Adrenal gland (tissue), 12 donors: ENCODE results near the gene CAVIN4. TPM values are rescaled to one million over a fixed set of nuclear protein-coding genes. Genes with fewer than 3 reads are reported as not detected.

ENCODE experiments used
- DNase-seq, 7 donors: peaks; one replicate each; pipeline ENCODE4 v3.0.0-alpha.2; 2019 to 2020
- H3K27ac ChIP-seq, 5 donors: fragments of 200-600 bp; sonication (generic) in 4 of 5; 1 replicate in 3 of 5; 2 replicates in 2 of 5; pipeline versions ENCODE4 v1.5.1 to v1.8.0; 2016 to 2020; ENCODE audit warnings: mild to moderate bottlenecking in 1 of 5
- H3K27me3 ChIP-seq: fragments of 200-600 bp; 2 replicates; pipeline ENCODE4 v1.8.0; 2021
- H3K36me3 ChIP-seq, 2 donors: fragments of 200-600 bp; replicated peaks in 1 of 2; 1 replicate in 1 of 2; 2 replicates in 1 of 2; pipeline versions ENCODE4 v1.5.1 to v1.8.0; 2018 to 2022
- H3K4me1 ChIP-seq, 2 donors: fragments of 200-600 bp; replicated peaks in 1 of 2; 1 replicate in 1 of 2; 2 replicates in 1 of 2; pipeline versions ENCODE4 v1.5.1 to v1.8.0; 2018 to 2021
- H3K4me3 ChIP-seq, 4 donors: fragments of 200-600 bp; sonication (generic) in 3 of 4; one replicate each; pipeline ENCODE4 v1.5.1; 2016 to 2018
- H3K9me3 ChIP-seq, 3 donors: fragments of 200-600 bp; sonication (generic) in 1 of 3; replicated peaks in 1 of 3; 1 replicate in 2 of 3; 2 replicates in 1 of 3; pipeline versions ENCODE4 v1.5.1 to v1.8.0; 2016 to 2021
- CTCF ChIP-seq, 6 experiments: fragments of 450-650 bp in 4 of 6; fragments of 200-600 bp in 2 of 6; sonication (generic) in 1 of 6; IDR thresholded peaks; 1 replicate in 5 of 6; 2 replicates in 1 of 6; pipeline versions ENCODE4 v1.5.1 to v1.8.0; 2016 to 2021; ENCODE audit warnings: antibody characterized with exemption in 6 of 6, mild to moderate bottlenecking in 2 of 6, moderate library complexity in 1 of 6
- POLR2A ChIP-seq, 2 donors: fragments of 450-650 bp; IDR thresholded peaks; one replicate each; pipeline ENCODE4 v1.6.1; 2017; ENCODE audit warnings: antibody characterized with exemption in 2 of 2, mild to moderate bottlenecking in 2 of 2, moderate library complexity in 1 of 2
- WGBS, 4 donors: extraction: QIAGEN DNeasy Blood & Tissue Kit in 2 of 4; methylation state at CpG; one replicate each; pipeline versions ENCODE4 v1.1.5 to v1.1.7; 2013 to 2017; 5-methylcytosine and 5-hydroxymethylcytosine counted together
- intact Hi-C, 2 donors: fragments of 100-400 bp; cut with DNase I; formaldehyde crosslinking; loops; one replicate each; pipeline versions ENCODE4 v1.14.1 to v1.15.0; 2022 to 2023
- polyA plus RNA-seq, 3 donors: library from polyadenylated mRNA; stranded (reverse); fragments of 200-250 nt in 2 of 3; fragments of 350-450 nt in 1 of 3; fragmentation: Illumina TruSeq in 1 of 3; extraction: RNeasy Lipid Tissue Mini Kit (QIAGEN cat#74804) in 1 of 3; gene quantifications; one replicate each; pipeline ENCODE4 v1.2.3, GENCODE V29; 2013 to 2014
- total RNA-seq, 9 donors: library from RNA; depleted of rRNA in 4 of 9; stranded (reverse); fragments of >200 nt in 4 of 9; fragments of 120-200 nt in 1 of 9; fragmentation: NEBNext Ultra II Directional in 1 of 9; extraction: Animal tissue kit (Norgen Biotek cat#: 25700) in 1 of 9; gene quantifications; one replicate each; pipeline versions ENCODE4 v1.1.0 to v1.2.4, GENCODE V29; 2013 to 2023
- donor health status: healthy with polysubstance abuse.
- donor health status: Bipolar disorder and iron deficiency.
- donor health status: DM: yes; HTN: yes; CAD: no.
- donor health status: DM: no; HTN: no; CAD: no.
- donor health status: DM: no; HTN: no; CAD: no.
- donor health status: DM: yes; HTN: yes; CAD: no.

The CAVIN4 gene
- total and polyA plus RNA-seq, 12 donors = 0.07 to 0.72 (median 0.27) TPM; not detected in 4

GRCh38 chr9:100595391-100596199 lies 17.7 kb downstream of the CAVIN4 start:
- Histone ChIP-seq H3K36me3 (no peaks in the 10 kb centered on the region), H3K4me3 (no peak overlapping the region), H3K4me1 (peaks cover 2 to 5% of the 10 kb centered on the region in 2 donors), H3K27me3 (no peaks in the 10 kb centered on the region), H3K27ac (no peak overlapping the region), H3K9me3 (no peaks in the 10 kb centered on the region)
- peak in 6 of 7 donors; percentile 25 to 66 (median 52) for DNase-seq
- WGBS, 4 donors = 20 to 29% (median 24%) methylated on average over 3 of the region's 3 CpGs
- TF ChIP-seq POLR2A (IDR thresholded peaks at IDR 0.05) = no peak
- peak; percentile 83 to 94 (median 89) for TF ChIP-seq CTCF (IDR thresholded peaks at IDR 0.05)
- intact Hi-C loops = loop anchor here (10.0 kb wide), 2 partner anchors 91 to 1421 kb away; no protein-coding TSS in a partner anchor

GRCh38 chr9:100597236-100597635 lies 19.4 kb downstream of the CAVIN4 start:
- no peaks in the 10 kb centered on the region for H3K27me3 ChIP-seq
- H3K27ac ChIP-seq = no peak overlapping the region
- intact Hi-C loops = loop anchor here (10.0 kb wide), 2 partner anchors 92 to 1422 kb away; no protein-coding TSS in a partner anchor
- H3K4me1 ChIP-seq = peaks cover 2 to 5% of the 10 kb centered on the region in 2 donors
- WGBS, 4 donors = 27 to 44% (median 35%) methylated on average over 6 of the region's 6 CpGs
- TF ChIP-seq POLR2A (IDR thresholded peaks at IDR 0.05) = no peak
- no peak for TF ChIP-seq CTCF (IDR thresholded peaks at IDR 0.05)
- no peaks in the 10 kb centered on the region for H3K36me3 ChIP-seq
- H3K4me3 ChIP-seq = no peak overlapping the region
- no peaks in the 10 kb centered on the region for H3K9me3 ChIP-seq
- no peak for DNase-seq

- 1 to 4% (median 2%) methylated on average over 11 to 41 of the region's 41 CpGs for WGBS, 4 donors
- H3K27me3 ChIP-seq = no peaks in the 10 kb centered on the region
- DNase-seq = peak; percentile 77 to 85 (median 80)
- intact Hi-C loops = loop anchor here (10.0 kb wide), 2 partner anchors 94 to 1424 kb away; no protein-coding TSS in a partner anchor
- H3K36me3 ChIP-seq = no peaks in the 10 kb centered on the region
- no peak overlapping the region for H3K27ac ChIP-seq
- no peaks in the 10 kb centered on the region for H3K9me3 ChIP-seq
- H3K4me1 ChIP-seq = peaks cover 2 to 5% of the 10 kb centered on the region in 2 donors
- H3K4me3 ChIP-seq = peak overlapping the region in 1 of 4 donors; percentile 63
- TF ChIP-seq POLR2A (IDR thresholded peaks at IDR 0.05) (no peak), CTCF (IDR thresholded peaks at IDR 0.05) (no peak)
These were observed 20.8 kb downstream of the CAVIN4 start for GRCh38 chr9:100598641-100599145.

GRCh38 chr9:100600521-100601079 lies 22.7 kb downstream of the CAVIN4 start:
- no peaks in the 10 kb centered on the region for H3K36me3 ChIP-seq
- intact Hi-C loops = loop anchor here in 1 of 2 donors (5.0 kb wide), 1 partner anchor 712 kb away; no protein-coding TSS in a partner anchor
- no peaks in the 10 kb centered on the region for H3K27me3 ChIP-seq
- H3K27ac ChIP-seq = no peak overlapping the region
- no peak overlapping the region for H3K4me3 ChIP-seq
- no peaks in the 10 kb centered on the region for H3K9me3 ChIP-seq
- TF ChIP-seq POLR2A (IDR thresholded peaks at IDR 0.05) (no peak), CTCF (IDR thresholded peaks at IDR 0.05) (no peak)
- 64 to 79% (median 73%) methylated on average over 7 of the region's 7 CpGs for WGBS, 4 donors
- no peak for DNase-seq
- peaks cover 2 to 5% of the 10 kb centered on the region in 2 donors for H3K4me1 ChIP-seq
